Upper lobe of right lung (tissue), 1 donor: ENCODE data around the gene FAM177B. TPM values are rescaled to one million over a fixed set of nuclear protein-coding genes. Genes with fewer than 3 reads are reported as not detected.

ENCODE experiments used
- ATAC-seq: fragments of 200-7000 bp; cut with Tn5 transposase; one replicate; pipeline ENCODE4 v1.9.1; 2020; ENCODE audit warnings: mild to moderate bottlenecking, moderate library complexity
- DNase-seq: peaks from one replicate; pipeline ENCODE4 v3.0.0-alpha.2; 2020
- H3K27ac ChIP-seq: fragments of 200-600 bp; one replicate; pipeline ENCODE4 v1.8.0; 2022
- H3K27me3 ChIP-seq: fragments of 200-600 bp; one replicate; pipeline ENCODE4 v1.8.0; 2022; ENCODE audit warnings: mild to moderate bottlenecking
- H3K36me3 ChIP-seq: fragments of 200-600 bp; one replicate; pipeline ENCODE4 v1.8.0; 2022
- H3K4me1 ChIP-seq: fragments of 200-600 bp; one replicate; pipeline ENCODE4 v1.8.0; 2022
- H3K4me3 ChIP-seq: fragments of 200-600 bp; one replicate; pipeline ENCODE4 v1.8.0; 2022; ENCODE audit warnings: mild to moderate bottlenecking
- H3K9me3 ChIP-seq: fragments of 200-600 bp; one replicate; pipeline ENCODE4 v1.8.0; 2022
- CTCF ChIP-seq: fragments of 200-600 bp; IDR thresholded peaks from one replicate; pipeline ENCODE4 v1.8.0; 2022; ENCODE audit warnings: antibody characterized with exemption
- intact Hi-C: fragments of 100-400 bp; cut with DNase I; formaldehyde crosslinking; loops from one replicate; pipeline ENCODE4 v1.11.0; 2022
- long read RNA-seq: library from polyadenylated mRNA; unstranded; transcript quantifications from one replicate; pipeline ENCODE4 v2.0.0, GENCODE V29; 2021
- total RNA-seq: library from RNA; stranded (reverse); fragmentation: NEBNext Ultra II Directional; extraction: Animal tissue kit (Norgen Biotek cat#: 25700); gene quantifications from one replicate; pipeline ENCODE4 v1.2.1, GENCODE V29; 2021
- donor health status: DM: no; HTN: yes; CAD: no; lungs with severe emphysema.

FAM177B gene
- total RNA-seq, result 0.20 TPM
- long read RNA-seq, partial matches to known transcripts, result 0 of 2 reads
- long read RNA-seq, other reads (novel, unspliced or antisense), result 2 of 2 reads

- ATAC-seq, result no peak
- intact Hi-C loops, result no loop called here
- DNase-seq, result no peak
- H3K9me3 ChIP-seq, result no peaks in the 10 kb centered on the region
- no peak within 1 kb of the TSS for H3K4me3 ChIP-seq
- H3K4me1 ChIP-seq, result no peaks in the 10 kb centered on the region
- no peak for TF ChIP-seq CTCF
- peaks cover 38% of the 10 kb centered on the region for H3K36me3 ChIP-seq
- H3K27ac ChIP-seq, result no peak within 1 kb of the TSS
- no peaks in the 10 kb centered on the region for H3K27me3 ChIP-seq
Observed at GRCh38 chr1:222736972-222737371, at the start of gene FAM177B. TSS of gene FAM177B (plus strand) at chr1:222737202. CDS start at chr1:222746546, 9,344 bp downstream.

- Histone ChIP-seq H3K36me3 (peaks cover 50% of the 10 kb centered on the region), H3K4me3 (no peak overlapping the region), H3K4me1 (no peaks in the 10 kb centered on the region), H3K27me3 (no peaks in the 10 kb centered on the region), H3K9me3 (no peaks in the 10 kb centered on the region), H3K27ac (no peak overlapping the region)
- intact Hi-C loops, result no loop called here
- DNase-seq (no peak), ATAC-seq (no peak)
- no peak for TF ChIP-seq CTCF
Observed at GRCh38 chr1:222691016-222691415, 46.0 kb upstream of the FAM177B start.

GRCh38 chr1:222694927-222695326, 42.1 kb upstream of the FAM177B start:
- peaks cover 37% of the 10 kb centered on the region for H3K36me3 ChIP-seq
- H3K4me1 ChIP-seq, result no peaks in the 10 kb centered on the region
- ATAC-seq (no peak), DNase-seq (no peak)
- no peak overlapping the region for H3K4me3 ChIP-seq
- no peak overlapping the region for H3K27ac ChIP-seq
- no peaks in the 10 kb centered on the region for H3K27me3 ChIP-seq
- no peaks in the 10 kb centered on the region for H3K9me3 ChIP-seq
- intact Hi-C loops, result no loop called here
- TF ChIP-seq CTCF, result no peak

GRCh38 chr1:222696741-222697140, 40.3 kb upstream of the FAM177B start:
- Histone ChIP-seq H3K9me3 (no peaks in the 10 kb centered on the region), H3K27me3 (no peaks in the 10 kb centered on the region), H3K4me3 (no peak overlapping the region), H3K27ac (no peak overlapping the region), H3K4me1 (no peaks in the 10 kb centered on the region), H3K36me3 (peaks cover 46% of the 10 kb centered on the region)
- ATAC-seq, result no peak
- intact Hi-C loops, result no loop called here
- no peak for DNase-seq
- no peak for TF ChIP-seq CTCF

GRCh38 chr1:222697203-222697602, 39.8 kb upstream of the FAM177B start:
- H3K9me3 ChIP-seq, result no peaks in the 10 kb centered on the region
- no peak for DNase-seq
- H3K4me1 ChIP-seq, result no peaks in the 10 kb centered on the region
- ATAC-seq, result no peak
- H3K36me3 ChIP-seq, result peaks cover 46% of the 10 kb centered on the region
- intact Hi-C loops, result no loop called here
- TF ChIP-seq CTCF, result no peak
- no peak overlapping the region for H3K4me3 ChIP-seq
- H3K27ac ChIP-seq, result no peak overlapping the region
- H3K27me3 ChIP-seq, result no peaks in the 10 kb centered on the region

GRCh38 chr1:222697826-222698225, 39.2 kb upstream of the FAM177B start:
- Histone ChIP-seq H3K36me3 (peaks cover 46% of the 10 kb centered on the region), H3K4me1 (no peaks in the 10 kb centered on the region), H3K4me3 (no peak overlapping the region), H3K9me3 (no peaks in the 10 kb centered on the region), H3K27me3 (no peaks in the 10 kb centered on the region), H3K27ac (no peak overlapping the region)
- no peak for TF ChIP-seq CTCF
- intact Hi-C loops, result no loop called here
- no peak for ATAC-seq
- no peak for DNase-seq
